Epithelial cell of proximal tubule (primary cell): Measurements from ENCODE around the gene GTPBP2. TPM values are rescaled to one million over a fixed set of nuclear protein-coding genes. Genes with fewer than 3 reads are reported as not detected.
"Not testable (repeated sequence)": the region's sequence is repeated elsewhere in the genome, so short reads cannot be mapped to it uniquely, and the experiment has no call there.

ENCODE experiments used
- DNase-seq: peaks from one replicate; pipeline ENCODE4 v3.0.0-alpha.2; 2011; ENCODE audit warnings: low read depth
- H3K4me3 ChIP-seq: 2 replicates; pipeline ENCODE4 v1.5.1; 2011; ENCODE audit warnings: low read depth, mild to moderate bottlenecking, low read length
- total RNA-seq: library from RNA; depleted of rRNA; stranded (reverse); fragments of >200 nt; gene quantifications from 2 replicates; pipeline ENCODE4 v1.2.3, GENCODE V29; 2015
- TF ChIP-seq, protein P1 (sequence below): conservative IDR thresholded peaks from 2 replicates; pipeline ENCODE4 v1.5.1; 2012; ENCODE audit warnings: low read depth, mild to moderate bottlenecking, low read length

Gene GTPBP2
- total RNA-seq, 1 donor from 2014 or later: 85.6 TPM

DNA sequence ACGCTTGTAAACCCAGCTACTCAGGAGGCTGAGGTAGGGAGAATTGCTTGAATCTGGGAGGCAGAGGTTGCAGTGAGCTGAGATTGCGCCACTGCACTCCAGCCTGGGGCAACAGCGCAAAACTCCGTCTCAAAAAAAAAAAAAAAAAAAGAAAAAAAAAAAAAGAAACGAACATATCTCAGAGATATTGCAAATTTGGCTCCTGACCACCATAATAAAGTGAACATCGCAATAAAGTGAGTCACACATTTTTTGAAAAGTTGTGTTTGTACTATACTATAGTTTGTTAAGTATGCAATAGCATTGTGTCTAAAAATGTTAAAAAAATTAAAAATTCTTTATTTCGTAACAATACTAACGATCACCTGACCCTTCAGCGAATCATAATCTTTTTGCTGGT, 29.1 kb upstream of the GTPBP2 start:
- TF ChIP-seq, protein P1, sequence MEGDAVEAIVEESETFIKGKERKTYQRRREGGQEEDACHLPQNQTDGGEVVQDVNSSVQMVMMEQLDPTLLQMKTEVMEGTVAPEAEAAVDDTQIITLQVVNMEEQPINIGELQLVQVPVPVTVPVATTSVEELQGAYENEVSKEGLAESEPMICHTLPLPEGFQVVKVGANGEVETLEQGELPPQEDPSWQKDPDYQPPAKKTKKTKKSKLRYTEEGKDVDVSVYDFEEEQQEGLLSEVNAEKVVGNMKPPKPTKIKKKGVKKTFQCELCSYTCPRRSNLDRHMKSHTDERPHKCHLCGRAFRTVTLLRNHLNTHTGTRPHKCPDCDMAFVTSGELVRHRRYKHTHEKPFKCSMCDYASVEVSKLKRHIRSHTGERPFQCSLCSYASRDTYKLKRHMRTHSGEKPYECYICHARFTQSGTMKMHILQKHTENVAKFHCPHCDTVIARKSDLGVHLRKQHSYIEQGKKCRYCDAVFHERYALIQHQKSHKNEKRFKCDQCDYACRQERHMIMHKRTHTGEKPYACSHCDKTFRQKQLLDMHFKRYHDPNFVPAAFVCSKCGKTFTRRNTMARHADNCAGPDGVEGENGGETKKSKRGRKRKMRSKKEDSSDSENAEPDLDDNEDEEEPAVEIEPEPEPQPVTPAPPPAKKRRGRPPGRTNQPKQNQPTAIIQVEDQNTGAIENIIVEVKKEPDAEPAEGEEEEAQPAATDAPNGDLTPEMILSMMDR: no peak
- no peak overlapping the region for H3K4me3 ChIP-seq

DNA sequence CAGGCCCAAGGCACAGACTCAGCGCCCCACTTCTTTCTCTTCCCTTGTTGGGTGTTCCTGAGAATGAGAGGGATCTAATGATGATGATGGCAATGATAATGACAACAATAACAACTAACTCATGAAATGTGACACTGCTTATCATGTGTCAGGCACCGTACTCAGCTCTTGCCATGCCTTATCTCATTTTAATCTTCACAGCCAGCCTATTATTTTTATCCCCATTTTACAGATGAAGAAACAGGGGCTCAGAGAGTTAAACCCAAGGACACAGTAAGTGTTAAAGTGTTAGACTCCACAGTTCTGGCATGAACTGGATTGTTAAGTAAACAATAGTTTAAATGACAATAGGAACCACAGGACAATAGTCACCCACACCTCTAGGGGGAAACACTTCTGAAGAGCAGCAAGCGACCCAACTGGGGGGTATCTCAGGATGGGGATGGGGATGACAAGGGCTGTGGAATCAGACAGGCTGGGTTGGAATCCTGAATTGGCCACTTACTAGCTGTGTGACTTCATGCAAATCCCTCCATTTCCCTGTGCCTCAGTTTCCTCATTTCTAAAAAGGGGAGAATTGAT, 28.2 kb upstream of the GTPBP2 start:
- H3K4me3 ChIP-seq: no peak overlapping the region
- TF ChIP-seq, protein P1: no peak
- no peak for DNase-seq

More for the DNA sequence above, 29.1 kb upstream of the GTPBP2 start:
- DNase-seq: no peak

DNA sequence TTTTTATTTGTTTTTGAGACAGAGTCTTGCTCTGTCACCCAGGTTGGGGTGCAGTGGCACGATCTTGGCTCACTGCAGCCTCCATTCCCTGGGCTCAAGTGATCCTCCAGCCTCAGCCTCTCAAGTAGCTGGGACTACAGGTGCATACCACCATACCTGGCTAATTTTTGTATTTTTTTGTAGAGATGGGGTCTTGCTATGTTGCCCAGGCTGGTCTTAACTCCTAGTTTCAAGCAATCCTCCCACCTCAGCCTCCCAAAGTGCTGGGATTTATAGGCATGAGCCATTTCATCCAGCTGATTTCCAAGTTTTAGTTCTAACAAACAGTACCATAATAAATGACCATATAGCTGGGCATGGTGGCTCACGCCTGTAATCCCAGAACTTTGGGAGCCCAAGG, 23.8 kb upstream of the GTPBP2 start:
- H3K4me3 ChIP-seq, DNase-seq: not testable (repeated sequence)

DNA sequence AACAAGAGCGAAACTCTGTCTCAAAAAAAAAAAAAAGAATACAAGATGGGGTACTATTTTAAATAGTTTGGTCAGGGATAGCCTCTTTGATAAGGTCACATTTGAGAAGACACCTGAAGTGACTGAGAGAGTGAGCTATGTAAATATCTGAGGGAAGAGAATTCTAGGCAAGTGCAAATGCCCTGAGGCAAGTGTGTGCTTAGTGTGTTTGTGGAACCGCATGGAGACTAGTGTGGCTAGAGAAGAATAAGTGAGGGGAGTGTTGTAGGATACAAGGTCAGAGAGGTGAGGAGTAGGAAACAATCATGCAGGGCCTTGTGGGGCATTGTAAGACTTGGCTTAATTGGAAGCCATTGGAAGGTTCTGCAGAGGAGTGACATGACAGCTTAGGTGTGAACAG, 19.2 kb upstream of the GTPBP2 start:
- TF ChIP-seq, protein P1: no peak
- no peak for DNase-seq
- no peak overlapping the region for H3K4me3 ChIP-seq

DNA sequence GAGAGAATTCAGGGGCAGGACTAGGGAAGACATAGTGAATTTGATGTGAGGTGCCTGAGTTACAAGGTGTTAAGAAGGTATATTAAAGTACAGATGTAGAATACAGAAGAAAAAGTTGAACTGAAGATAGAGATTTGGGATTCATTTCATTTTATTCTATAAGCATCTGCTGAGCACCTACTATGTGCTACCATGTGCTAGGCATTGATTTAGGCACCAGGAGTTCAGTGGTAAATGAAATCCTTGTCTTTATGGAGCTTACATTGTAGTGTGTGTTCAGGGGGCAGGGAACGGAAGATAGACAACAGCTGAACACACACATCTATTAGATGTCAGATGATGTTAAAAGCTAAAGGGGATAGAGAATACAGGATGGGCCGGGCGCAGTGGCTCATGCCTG, 18.5 kb upstream of the GTPBP2 start:
- TF ChIP-seq, protein P1: no peak
- no peak for DNase-seq
- no peak overlapping the region for H3K4me3 ChIP-seq

DNA sequence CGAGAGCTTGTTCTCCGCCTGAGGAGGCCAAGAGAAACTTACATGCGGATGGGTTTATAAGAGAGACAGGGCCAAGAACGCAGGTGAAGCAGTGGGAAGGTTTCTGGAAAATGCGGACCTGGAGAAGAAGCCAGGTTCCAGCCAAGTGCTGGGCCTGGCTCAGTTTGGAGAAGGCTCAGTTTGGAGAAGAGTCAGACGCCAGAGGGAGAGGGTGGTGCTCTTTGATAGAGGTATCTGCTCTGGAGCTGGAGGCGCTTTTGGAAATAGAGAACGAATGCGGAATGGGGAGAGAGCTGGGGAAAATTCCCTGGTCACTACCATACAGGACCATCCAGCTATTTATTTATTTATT, 16.5 kb upstream of the GTPBP2 start:
- TF ChIP-seq, protein P1: no peak
- peak overlapping the region; percentile 45 for H3K4me3 ChIP-seq
- DNase-seq: no peak

DNA sequence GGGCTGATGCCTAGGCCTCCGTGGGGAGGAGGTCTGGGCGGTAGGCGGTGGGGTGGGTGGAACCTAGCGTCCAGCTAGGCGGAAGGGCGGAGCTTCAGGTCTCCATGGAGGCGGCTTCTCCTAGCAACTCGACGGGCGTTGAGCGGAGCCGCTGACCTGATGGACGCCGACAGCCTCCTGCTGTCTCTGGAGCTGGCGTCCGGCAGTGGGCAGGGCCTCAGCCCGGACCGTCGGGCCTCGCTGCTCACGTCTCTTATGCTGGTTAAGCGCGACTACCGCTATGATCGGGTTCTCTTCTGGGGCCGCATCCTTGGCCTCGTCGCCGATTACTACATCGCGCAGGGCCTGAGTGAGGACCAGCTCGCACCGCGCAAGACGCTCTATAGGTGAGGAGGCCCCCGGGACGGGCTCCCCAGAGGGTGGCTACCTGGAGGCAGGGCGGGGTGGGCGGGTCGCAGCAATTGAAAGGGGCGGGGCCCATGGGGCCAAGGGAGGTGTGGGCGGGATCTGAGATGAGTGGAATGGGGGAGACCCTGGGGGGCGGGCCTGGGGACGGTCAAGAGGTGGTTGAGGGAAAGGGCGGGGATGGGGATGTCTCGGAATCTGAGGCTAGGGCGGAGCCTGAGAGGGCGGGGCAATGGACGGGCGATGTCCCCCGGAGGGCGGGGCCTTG, 16.0 kb upstream of the GTPBP2 start, which contains the start of gene RSPH9:
Gene RSPH9, plus strand, starts transcription at position 97 of the 673 bp plus-strand sequence. Its CDS starts 63 bp downstream, at position 160.
- peak within 1 kb of the TSS; percentile 45 for H3K4me3 ChIP-seq
- DNase-seq: no peak
- TF ChIP-seq, protein P1: no peak
